Measurements from ENCODE around the gene ITGB3.

The ITGB3 gene

DNA sequence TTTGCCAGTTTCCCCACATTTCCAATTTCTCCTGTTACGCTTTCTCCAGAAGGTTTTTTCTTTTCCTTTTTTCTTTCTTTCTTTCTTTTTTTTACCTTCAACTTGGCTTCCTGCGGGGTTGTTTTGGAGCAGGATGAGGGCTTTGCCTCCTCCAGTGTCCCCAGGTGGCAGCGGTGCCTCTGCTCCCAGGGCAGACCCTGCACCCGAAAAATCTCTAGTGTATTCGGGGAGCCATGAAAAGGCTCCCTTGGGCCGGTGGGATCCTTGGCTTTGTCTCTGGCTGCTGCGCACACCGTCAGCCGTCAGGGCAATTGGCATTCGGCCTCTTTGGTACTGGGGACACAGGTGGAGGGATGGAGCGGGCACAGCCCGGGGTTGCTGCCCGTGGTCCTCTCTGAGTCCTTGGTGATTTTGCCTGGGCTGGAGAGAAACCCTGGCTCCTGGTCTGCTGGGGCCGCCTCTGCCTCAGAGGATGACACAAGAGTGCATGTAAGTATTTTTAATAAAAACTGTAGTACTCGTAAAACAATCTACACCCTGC is 846 bp downstream of the ITGB3 start:
- DNase-seq (ENCODE audit: low read depth) = no peak
- TF ChIP-seq, protein P1, sequence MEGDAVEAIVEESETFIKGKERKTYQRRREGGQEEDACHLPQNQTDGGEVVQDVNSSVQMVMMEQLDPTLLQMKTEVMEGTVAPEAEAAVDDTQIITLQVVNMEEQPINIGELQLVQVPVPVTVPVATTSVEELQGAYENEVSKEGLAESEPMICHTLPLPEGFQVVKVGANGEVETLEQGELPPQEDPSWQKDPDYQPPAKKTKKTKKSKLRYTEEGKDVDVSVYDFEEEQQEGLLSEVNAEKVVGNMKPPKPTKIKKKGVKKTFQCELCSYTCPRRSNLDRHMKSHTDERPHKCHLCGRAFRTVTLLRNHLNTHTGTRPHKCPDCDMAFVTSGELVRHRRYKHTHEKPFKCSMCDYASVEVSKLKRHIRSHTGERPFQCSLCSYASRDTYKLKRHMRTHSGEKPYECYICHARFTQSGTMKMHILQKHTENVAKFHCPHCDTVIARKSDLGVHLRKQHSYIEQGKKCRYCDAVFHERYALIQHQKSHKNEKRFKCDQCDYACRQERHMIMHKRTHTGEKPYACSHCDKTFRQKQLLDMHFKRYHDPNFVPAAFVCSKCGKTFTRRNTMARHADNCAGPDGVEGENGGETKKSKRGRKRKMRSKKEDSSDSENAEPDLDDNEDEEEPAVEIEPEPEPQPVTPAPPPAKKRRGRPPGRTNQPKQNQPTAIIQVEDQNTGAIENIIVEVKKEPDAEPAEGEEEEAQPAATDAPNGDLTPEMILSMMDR (IDR thresholded peaks at IDR 0.05; ENCODE audit: insufficient read depth, low read depth, low read length, missing control alignments) = no peak

DNA sequence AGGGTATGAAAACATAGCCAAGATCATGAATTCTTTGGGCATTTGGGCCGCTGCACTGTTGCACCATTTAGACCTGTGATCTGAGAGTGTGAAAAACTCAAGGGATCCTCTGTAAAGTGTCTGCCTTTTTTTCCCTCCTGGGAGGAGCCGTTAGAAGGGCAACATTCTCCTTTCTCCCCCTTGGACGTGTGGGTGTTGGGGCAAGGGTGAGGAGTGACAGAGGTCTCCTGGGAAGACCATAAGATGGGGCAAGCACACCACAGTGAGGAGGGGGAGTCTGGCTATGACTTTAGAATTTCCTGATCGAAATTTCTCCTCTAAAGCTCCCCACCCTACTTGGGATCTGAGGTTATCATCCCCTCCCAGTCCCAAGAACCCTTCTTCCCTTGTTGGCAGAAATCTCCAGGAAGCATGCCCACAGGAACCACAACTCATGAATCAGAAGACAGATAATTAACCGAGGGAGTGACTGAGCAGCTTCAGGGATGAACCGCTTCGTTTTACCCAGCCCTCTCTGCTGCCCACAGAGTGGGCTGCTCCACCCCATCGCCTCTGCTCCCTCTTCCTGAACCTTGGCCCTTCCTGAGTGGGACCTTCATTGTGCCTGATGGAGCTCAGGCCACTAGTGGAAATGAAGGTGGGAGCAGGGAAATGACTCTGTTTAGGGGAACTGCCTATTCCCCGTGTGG is 4.2 kb downstream of the ITGB3 start:
- H3K4me3 ChIP-seq (ENCODE audit: low read length) = no peak overlapping the region
- DNase-seq (ENCODE audit: low read depth) = peak; percentile 49

More for the DNA sequence above, 846 bp downstream of the ITGB3 start:
- peak overlapping the region; percentile 34 for H3K4me3 ChIP-seq (ENCODE audit: low read length)

DNA sequence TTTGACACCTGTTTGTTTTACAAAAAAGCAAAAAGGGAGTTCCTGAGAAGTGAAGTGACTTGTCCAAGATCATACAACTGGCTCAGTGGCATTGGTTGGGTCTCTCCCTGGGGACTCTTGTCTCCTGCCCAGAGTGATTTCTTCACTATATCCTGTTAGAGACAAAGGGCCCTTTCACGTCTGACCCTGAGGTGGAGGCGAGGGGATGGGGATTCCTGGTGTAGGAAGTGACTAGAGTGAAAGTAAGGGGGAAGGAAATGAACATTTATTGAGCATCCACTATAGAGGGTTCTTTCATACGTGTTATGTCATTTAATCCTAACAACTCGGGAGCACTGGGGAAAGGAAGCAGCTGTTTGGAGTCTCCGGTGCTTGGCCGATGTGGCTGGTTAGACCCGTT is 9.0 kb downstream of the ITGB3 start:
- H3K4me3 ChIP-seq (ENCODE audit: low read length) = no peak overlapping the region
- DNase-seq (ENCODE audit: low read depth) = no peak
- TF ChIP-seq, protein P1 (IDR thresholded peaks at IDR 0.05; ENCODE audit: insufficient read depth, low read depth, low read length, missing control alignments) = no peak

More for the DNA sequence above, 4.2 kb downstream of the ITGB3 start:
- TF ChIP-seq, protein P1 (IDR thresholded peaks at IDR 0.05; ENCODE audit: insufficient read depth, low read depth, low read length, missing control alignments) = no peak

DNA sequence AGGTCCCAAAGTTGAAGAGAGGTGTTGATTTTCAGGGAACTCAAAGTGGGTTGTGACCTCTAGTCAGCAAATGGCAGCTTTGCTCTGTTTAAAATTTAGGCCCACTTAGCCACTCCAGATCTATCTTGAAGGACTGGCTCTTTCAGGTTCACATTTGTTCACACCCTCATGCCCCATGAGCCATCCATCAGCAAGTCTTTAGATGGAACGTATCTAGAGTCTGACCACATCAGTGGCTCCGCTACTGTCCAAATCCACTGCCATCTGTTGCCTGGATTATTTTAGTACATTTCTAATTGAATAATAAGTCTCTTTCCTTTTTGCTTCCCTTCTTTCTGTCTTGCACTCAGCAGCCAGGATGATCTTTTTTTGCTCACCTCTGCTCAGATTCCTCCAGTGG is 10.5 kb downstream of the ITGB3 start:
- H3K4me3 ChIP-seq (ENCODE audit: low read length) = no peak overlapping the region
- DNase-seq (ENCODE audit: low read depth) = no peak
- TF ChIP-seq, protein P1 (IDR thresholded peaks at IDR 0.05; ENCODE audit: insufficient read depth, low read depth, low read length, missing control alignments) = no peak

DNA sequence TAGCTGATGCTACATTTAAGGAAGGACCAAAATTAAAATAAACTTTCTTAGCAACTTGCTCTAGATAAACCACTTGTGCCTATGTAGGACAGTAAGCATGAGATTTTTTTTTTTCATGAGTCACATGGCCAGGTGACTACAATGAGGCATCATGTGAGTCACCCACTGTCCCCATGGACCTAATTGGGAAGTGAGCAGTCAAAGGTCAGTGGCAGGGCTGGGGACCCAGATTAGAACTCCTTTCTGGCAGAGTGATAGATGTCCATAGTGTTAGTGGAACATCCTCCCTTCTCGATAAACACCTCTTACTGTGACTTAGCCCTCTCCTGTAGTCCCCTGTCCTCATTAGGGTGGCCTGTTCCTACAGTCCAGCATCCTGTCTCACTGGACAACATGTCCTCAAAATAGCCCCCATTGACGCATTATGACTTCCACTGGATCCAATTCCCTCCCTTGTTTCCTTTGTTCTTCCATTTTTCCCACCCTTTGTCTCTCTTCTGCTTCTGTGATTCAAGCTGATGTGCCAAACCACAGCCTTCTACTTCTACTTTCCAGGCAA is 12.4 kb downstream of the ITGB3 start:
- DNase-seq (ENCODE audit: low read depth) = peak; percentile 59
- no peak overlapping the region for H3K4me3 ChIP-seq (ENCODE audit: low read length)
- TF ChIP-seq, protein P1 (IDR thresholded peaks at IDR 0.05; ENCODE audit: insufficient read depth, low read depth, low read length, missing control alignments) = no peak

DNA sequence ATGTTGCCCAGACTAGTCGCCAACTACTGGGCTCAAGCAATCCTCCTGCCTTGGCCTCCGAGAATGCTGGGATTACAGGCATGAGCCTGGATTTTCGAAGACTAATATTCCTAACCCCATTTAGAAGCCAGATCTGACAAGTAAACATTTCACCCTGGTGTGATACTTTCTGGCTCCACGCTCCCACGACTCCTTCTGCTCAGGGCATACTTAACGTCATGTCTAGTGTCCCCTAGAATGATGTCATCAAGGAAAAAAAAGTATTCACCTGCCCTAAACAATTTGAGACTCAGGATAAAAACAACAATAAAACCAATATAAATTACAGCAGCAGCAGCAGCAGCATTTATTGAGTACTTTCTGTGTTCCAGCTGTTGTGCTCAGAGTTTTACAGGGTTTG is 13.2 kb downstream of the ITGB3 start:
- TF ChIP-seq, protein P1 (IDR thresholded peaks at IDR 0.05; ENCODE audit: insufficient read depth, low read depth, low read length, missing control alignments) = no peak
- H3K4me3 ChIP-seq (ENCODE audit: low read length) = no peak overlapping the region
- no peak for DNase-seq (ENCODE audit: low read depth)
